ENCODE measurements around the gene ASCL1.

Gene ASCL1

DNA sequence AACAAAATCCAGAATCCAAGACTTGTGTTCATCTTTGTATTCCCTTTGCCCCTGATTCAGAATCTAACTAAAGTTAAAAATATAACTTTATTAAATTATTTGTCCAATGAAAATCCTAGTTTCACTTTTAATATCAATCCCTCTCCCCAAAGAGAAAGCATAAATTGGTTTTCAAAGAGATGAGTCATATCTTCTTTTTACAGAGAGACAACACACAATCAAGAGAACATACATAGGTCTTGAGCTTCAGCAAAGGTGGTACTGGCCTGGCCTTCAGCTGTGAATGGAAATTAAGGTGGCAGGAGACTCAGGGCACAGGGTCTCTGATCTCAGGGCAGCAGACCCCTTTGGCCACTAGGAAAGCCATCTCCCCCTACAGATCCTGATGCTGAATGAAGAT lies 4.3 kb upstream of the ASCL1 start:
- DNase-seq, result peak; percentile 24

DNA sequence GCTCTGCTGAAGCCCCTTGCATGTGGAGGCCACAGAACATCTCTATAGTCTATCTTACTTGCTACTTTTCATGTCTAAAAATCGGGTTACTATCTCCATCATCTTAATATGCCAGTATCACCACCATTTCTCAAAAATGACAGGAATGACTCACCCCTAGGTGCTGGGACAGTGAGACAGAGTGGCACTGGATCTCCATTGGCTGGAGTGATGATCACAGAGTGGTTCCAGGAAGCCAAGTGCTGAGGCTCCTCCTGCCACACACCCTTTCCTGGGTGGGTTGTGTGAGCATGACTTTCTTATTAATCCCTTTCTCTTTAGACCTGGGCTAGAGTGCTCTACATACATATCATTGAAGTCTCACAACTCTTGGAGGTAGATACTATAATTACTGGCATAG lies 3.3 kb upstream of the ASCL1 start:
- no peak for DNase-seq

DNA sequence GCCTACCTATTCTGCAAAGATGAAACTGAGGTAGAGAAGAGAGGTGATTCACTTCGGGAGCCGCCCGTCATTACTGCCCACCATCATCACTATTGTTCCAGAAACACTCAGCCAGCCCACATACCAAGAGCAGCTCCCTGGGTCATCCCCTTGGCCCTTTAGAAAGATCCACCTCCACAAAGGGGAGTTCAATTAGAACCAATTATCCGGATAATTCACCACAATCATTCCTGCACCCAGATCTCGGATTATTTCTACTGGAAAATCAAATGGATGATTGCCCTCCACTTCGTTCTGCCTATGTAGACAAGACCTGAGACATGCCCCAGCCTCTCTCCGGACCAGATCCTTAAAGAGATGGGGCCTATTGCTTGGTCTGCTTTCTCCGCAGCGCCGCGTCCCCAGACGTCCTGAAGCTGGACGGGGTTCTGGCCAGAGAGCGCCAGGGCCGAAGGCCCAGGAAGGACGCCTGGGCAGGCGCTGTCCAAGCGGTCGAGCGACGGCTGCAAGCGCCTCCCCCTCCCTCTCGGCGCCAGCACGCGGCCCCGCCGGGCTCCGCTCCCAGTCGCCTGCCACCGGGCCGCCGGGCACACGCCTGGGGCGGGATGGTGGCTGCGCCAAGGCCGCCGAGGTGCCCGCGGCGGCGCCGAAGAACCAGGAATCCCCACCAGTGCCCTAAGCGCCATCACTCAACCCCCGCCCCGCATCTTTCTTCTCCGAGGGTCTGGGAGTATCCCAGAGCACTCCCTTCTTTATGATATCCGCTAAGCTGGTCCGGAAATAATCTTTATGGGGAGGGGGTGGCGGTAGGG lies 1.3 kb upstream of the ASCL1 start:
- no peak for DNase-seq

DNA sequence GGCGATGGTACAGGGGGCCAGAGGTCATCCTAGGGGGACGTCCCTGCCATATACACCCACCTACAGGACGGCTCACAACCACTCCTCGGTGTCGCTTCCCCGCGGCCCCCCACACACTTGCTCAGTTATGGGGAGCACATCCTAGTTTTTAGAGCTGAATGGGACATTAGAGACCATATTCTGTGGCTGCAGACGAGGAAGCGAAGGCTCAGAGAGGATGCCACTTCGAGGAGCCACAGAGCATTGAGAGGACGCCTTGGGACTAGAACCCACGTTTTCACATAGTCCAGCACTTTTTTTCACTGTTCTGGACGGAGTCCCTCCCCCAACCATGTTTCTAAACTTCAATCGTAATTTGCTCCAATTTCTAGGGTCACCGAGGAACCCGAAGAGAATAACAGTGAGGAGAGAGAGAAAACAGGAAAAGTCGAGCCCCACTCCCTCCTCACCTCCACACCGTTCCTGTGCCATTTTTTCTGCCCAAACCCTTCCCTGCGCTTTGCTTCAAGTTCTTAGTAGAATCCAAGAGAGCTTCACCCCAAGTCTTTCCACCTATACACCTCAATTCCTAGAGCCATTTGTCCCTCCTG lies 641 bp upstream of the ASCL1 start:
- DNase-seq, result peak; percentile 69

DNA sequence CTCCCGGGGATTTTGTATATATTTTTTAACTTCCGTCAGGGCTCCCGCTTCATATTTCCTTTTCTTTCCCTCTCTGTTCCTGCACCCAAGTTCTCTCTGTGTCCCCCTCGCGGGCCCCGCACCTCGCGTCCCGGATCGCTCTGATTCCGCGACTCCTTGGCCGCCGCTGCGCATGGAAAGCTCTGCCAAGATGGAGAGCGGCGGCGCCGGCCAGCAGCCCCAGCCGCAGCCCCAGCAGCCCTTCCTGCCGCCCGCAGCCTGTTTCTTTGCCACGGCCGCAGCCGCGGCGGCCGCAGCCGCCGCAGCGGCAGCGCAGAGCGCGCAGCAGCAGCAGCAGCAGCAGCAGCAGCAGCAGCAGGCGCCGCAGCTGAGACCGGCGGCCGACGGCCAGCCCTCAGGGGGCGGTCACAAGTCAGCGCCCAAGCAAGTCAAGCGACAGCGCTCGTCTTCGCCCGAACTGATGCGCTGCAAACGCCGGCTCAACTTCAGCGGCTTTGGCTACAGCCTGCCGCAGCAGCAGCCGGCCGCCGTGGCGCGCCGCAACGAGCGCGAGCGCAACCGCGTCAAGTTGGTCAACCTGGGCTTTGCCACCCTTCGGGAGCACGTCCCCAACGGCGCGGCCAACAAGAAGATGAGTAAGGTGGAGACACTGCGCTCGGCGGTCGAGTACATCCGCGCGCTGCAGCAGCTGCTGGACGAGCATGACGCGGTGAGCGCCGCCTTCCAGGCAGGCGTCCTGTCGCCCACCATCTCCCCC lies 777 bp downstream of the ASCL1 start:
- DNase-seq, result no peak

DNA sequence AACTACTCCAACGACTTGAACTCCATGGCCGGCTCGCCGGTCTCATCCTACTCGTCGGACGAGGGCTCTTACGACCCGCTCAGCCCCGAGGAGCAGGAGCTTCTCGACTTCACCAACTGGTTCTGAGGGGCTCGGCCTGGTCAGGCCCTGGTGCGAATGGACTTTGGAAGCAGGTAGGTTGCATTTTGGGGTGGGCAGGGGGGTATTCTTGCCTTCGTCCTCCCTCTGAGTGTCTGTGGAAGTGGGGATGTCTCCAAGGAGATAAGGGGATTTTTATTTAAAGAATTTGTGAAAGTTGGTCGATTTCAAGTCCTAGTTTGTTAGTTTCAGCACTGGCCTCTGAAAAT lies 1.3 kb downstream of the ASCL1 start:
- DNase-seq, result no peak

DNA sequence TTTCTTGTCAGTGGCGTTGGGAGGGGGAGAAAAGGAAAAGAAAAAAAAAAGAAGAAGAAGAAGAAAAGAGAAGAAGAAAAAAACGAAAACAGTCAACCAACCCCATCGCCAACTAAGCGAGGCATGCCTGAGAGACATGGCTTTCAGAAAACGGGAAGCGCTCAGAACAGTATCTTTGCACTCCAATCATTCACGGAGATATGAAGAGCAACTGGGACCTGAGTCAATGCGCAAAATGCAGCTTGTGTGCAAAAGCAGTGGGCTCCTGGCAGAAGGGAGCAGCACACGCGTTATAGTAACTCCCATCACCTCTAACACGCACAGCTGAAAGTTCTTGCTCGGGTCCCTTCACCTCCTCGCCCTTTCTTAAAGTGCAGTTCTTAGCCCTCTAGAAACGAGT lies 1.9 kb downstream of the ASCL1 start:
- DNase-seq, result peak; percentile 44

DNA sequence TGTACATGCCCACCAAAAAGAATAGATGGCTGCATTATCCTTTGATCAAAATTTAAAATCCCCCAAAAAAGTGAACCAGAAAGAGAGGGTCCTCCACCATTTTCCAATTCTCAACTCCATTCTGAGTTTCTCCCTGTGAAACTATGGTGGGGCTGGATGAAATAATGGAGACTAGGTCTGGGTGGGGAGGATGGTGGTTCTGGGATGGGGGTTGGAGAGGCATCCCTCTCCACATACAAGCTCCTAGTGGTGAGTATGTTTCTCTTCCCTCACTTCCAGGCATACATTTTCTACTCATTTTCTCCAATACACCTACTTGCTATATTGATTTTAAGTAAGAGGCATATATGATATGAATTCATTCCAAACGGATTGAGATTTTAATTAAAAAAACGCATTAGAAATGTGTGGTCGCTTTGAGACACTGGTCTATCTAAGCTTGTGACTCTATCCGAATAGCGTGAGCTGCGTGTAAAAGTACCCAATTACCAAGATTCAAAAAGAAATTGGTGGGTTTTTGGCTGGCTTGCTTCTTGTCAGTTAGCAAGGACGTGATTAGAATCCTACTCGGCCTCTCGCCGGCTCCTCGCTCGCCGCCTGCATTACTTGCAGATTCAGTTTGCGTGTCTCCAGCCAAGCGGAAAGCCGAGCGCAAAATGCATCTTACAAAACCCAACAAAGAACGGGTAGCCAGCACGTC lies 3.4 kb downstream of the ASCL1 start:
- DNase-seq, result peak; percentile 70

DNA sequence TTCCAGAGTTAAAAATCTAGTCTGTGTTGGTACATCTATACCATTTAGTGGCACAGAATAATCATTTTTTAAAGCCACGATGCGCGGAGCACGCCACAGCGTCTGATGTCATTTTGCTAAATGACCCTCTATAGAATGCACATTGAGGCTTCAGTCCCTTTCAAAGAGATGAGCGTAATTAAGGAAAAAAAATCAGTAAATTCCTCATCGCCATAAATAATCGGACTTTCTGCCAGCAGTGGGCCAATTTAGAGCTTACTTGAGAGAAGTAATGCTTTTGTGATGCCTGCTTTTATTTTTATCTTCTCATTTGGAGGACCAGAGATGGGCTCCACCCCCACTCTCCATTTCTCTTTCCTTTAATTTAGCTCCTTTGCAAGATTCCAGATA lies 4.0 kb downstream of the ASCL1 start:
- peak; percentile 92 for DNase-seq

DNA sequence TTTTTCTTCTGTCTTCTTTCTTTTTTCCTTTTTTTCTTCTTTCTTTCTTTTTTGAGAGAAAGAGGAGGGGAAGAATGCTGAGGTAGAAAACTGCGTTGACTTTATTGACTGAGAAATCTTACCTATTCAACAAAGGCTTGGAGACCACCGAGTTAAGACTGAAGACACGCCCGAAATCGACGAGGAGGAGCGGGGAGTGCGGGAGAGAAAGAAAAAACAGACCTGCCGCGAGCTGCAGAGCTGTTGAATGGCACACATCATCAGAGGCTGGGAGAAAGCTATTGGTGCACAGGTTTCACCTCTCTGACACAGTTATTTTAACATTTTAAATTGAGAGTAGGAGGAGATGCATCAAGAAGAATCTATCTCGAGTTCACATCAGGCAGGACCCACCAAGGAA lies 5.1 kb downstream of the ASCL1 start:
- DNase-seq, result no peak

DNA sequence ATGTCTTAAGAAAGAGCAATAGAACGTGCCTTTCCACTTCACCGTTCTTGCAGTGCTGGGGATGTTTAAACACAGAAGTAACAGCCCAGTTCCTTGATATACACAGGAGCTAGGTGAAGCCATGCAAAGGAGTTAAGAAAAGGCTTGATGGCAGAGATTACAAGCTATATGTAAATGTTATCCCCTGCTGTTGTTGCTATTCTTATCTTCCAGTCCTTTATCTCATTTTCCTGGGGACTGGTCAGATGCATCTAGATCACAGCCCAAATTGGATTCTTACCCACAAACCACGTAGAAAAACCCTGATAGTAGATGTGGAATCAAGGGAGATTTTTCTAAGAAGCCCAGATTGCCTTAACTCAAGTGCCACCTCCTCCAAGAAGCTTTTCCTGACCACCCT lies 5.5 kb downstream of the ASCL1 start:
- no peak for DNase-seq

DNA sequence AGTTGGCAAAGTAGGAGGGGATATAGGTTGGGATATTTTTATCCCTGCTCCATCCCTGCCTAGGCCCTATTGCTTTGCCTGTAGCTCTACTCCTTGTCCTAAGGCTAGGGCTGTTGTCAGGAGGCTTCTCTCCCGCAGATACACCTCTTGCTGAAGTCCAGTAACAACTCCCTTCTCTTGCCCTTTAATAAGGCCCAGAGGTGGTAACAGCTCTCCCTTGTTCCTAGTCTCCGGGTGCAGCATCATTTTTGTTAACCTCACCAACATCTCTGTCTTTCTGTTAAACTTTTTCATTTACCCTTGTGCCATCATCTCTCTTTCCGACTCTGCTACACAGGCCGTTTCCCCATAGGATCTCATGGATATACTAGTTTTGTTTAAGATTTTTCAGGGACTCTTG lies 6.3 kb downstream of the ASCL1 start:
- DNase-seq, result no peak

DNA sequence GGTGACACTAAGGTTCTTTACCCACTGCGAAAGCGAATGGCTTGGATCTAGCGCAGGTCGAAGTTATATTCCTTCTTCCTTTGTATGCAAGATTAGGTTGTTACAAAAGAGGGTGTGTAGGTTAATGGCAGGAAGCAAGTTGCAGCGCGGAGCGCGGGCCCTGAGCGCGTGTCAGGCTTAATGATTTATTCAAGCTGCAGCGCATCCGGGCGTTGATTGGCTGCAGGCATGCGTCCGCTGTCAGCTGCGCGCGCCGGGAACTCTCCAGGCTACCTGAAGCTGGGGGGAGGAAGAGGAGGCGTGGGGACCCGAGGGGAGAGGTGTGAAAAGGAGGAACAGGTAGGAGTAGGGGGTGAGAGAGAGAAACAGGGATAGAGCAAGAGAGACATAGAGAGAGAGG lies 7.4 kb downstream of the ASCL1 start:
- peak; percentile 90 for DNase-seq

DNA sequence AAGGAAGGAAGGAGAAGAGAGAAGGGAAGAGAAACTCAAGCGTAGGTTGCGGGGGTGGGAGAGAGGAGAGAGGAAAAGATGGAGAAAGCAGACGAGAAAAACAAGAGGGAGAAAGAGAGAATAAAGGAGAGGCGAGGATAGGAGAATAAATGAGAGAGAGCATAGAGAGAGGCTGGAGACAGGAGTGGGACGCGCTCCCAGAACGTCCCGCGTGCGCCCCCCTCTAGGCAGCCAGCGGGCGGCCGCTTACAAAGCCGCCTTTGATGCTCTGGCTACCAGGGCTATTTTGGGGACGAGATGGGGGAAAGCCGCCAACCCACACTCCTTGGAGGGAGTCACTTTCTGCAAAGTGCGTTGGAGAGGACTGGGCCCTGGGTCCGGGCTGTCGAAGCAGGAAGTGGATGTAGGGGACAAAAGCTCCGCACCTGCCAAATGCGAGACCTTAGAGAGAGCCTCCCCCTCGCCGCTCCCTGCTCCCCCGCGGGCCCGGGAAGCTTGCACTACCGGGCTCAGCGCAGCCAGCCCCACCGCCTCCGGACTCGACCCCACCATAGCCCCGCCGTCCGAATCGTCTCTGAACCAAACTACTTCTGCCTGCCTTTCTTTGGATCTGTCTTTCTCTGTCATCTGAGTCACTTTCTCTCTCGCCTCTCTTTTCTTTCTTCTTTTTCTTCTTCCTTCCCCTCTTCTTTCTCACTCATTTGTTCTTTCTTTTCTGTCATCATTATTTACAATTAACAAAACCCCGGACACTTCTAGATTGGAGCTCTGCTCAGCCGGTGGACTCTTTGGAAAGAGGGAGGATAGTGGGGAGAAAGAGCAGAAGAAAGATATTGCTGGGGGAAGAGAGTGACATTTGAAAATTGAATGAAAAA lies 8.0 kb downstream of the ASCL1 start:
- peak; percentile 90 for DNase-seq

DNA sequence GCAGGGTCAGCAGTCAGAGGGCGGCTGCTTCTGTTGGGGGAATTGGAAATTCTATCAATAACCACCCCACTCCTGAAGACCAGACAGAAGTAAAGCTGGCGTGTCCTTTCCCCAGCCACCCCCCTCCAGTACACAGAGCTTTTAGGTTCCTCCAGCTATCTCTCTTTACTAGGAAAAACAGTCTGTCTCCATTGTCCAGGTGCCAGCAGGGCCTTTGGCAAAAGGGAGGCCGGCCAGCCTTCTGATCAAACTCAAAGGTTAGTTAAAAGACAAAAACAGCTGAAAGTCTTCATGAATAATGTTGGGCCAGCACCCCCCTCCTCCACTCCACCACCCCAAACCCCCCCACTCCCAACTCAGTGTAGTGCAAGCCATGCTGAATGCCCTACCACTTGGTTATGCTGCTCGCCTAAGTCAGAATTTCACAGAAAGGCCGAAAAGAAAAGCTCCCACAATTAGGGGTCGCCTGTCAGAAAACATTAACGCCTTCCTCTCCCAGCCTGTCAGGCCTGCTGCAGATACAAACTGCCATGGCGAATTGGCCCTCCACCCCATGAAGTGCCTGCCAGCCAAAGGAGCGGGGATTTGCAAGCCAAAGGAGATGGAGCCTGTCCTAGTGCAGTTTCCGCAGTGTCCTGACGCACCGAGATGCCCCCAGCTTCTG lies 8.9 kb downstream of the ASCL1 start:
- no peak for DNase-seq

DNA sequence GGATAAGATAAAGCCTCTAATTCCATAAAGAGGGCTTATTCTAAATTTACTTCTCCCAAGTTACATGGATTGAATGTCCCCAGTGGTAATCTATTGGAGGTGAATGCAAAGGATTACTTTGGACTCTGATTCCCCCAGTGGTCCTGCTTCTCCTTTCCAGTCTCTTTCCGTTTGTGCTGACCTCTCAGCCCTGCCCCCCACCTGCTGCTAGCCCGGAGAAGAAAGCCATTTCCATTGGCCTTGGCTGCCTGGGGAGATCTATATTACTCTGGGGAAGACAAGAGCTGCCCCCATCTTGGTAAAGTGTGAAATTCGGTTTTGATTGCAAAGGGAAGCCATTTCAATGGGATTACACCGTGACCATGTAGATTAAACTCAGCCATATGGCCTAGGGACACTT lies 13.3 kb downstream of the ASCL1 start:
- no peak for DNase-seq

DNA sequence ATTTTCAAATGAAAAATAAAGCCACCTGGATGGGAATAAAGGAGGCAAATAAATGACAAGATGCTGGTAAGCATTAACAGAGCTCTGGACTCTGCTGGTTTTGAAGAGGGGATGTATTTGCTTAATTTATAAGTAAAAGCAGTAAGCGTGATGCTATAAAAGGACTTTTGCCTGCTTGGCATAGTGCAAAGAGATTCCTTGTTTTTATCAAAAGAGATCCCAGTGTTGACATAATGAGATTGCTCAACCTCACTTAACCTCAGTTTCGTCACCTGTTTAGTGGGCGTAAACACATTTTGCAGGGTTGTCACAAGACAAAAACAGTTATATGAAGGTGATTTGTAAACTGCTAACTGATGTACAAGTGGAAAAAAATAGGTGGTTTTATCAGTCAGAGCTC lies 13.8 kb downstream of the ASCL1 start:
- DNase-seq, result no peak

DNA sequence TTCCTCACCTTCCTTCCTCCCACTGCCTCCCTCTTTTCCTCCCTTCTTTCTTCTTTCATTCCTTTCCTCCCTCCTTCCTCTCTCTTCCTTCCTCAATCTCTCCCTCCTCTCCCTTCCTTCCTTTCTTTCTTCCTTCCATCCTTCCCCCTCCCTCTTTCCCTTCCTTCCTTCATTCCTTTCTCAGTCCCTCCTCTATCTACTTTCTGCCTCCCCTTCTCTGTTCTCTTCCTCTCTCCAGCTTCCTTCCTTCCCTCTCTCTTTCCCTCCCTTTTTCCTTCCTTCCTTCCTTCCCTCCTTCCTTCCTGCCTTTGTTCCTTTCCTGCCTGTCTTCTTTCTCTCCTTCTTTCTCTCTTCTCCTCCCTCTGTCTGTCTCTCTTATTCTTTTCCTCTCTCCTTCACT lies 16.1 kb downstream of the ASCL1 start:
- no peak for DNase-seq

DNA sequence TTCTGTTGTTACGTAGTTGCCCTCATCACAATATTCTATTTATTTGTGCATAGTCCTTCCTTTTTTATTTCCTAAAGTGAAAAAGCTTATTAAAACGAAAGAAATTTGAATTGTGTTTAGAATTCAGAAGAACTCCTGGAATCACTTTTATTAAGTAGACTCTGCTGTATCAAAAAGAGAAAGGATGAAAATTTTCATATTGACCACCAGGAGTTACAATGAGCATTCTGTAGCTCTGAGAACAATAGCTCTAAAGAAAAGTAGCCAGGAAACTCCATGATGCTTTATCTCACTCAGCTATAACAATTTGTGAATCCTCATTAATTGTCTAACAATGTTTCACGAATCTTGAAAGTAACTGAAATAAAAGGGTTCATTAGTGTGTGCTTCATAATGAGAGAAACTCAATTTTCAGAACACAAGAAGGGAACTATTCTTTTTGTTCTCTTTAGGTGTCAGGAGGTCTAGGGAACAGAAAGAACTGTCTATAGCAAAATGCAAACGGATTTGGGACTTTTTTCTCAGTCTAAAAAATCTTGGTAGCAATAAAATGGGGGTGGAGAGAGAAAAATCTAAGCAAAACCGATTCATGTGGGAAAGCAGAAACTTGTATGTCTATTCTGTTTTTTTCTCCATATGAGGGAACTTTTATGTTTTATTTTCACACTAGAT lies 19.3 kb downstream of the ASCL1 start:
- DNase-seq, result no peak

DNA sequence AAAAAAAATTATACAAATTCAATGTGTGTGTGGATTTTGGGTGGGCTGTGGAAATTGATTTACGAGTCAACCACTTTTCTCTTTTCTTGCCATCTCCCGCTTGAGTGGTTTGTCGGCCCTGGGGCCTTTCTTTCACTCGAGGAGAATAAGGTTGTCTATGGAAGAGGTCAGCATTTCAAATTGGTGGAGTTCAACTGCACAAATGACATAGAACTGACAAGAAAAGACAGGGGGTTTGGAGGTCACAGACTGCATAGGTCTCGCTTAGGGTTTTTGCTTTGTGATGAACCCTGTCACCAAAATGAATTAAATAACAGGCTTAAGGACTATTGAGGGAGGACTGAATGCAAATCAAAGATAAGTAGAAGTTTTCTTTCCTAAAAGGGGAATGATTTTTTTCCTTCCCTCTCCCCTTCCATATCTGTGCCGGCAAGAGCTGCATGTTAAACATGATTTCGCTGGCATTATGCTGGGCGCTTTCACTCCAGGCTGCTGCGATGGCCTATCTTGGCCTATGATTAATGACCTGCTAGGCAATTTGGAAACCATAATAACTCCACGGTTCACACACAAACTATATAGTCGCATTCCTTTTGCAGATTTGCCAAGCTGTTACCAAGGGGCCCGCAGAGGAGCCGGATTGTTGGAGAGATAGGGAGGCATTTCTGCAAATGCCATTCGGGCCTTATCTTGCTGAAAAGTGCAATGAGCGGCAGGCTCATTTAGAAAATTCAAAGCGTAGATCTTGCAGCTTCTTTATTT lies 20.7 kb downstream of the ASCL1 start:
- DNase-seq, result no peak

DNA sequence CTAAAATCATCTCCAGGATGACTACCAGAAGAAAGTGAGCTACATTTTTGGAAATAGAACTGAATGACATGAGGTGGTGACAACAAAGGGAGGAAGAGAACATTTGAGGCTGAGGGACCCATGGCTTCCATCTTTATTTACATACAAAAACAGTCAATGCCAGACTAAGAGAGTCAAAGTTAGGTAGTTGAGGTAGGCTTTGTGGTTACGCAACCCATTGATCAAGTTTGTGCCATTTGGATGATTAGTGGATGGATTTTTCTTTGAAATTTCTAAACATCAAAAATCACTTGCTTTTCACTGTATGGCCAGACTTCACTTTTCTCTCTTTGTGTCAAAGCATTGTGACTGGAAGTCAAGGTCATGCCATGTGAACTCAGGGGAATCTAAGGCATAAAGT lies 22.9 kb downstream of the ASCL1 start:
- DNase-seq, result no peak
